ENCODE measurements around the gene PHF2.

PHF2 gene

GRCh38 chr9:93587284-93587650 lies 10.9 kb downstream of the PHF2 start:
- no peak for DNase-seq (ENCODE audit: low read depth)

GRCh38 chr9:93587651-93588347 lies 11.4 kb downstream of the PHF2 start:
- no peak for DNase-seq (ENCODE audit: low read depth)

- no peak for DNase-seq (ENCODE audit: low read depth)
These were observed 12.5 kb downstream of the PHF2 start for GRCh38 chr9:93588641-93589609.

GRCh38 chr9:93589688-93590087 lies 13.3 kb downstream of the PHF2 start:
- DNase-seq (ENCODE audit: low read depth): no peak

- DNase-seq (ENCODE audit: low read depth): no peak
These were observed 14.3 kb downstream of the PHF2 start for GRCh38 chr9:93590609-93591234.

GRCh38 chr9:93591301-93592007 lies 15.1 kb downstream of the PHF2 start:
- no peak for DNase-seq (ENCODE audit: low read depth)

- DNase-seq (ENCODE audit: low read depth): no peak
These were observed 15.7 kb downstream of the PHF2 start for GRCh38 chr9:93592008-93592642.

GRCh38 chr9:93592643-93593021 lies 16.2 kb downstream of the PHF2 start:
- DNase-seq (ENCODE audit: low read depth): no peak

GRCh38 chr9:93593144-93593658 lies 16.8 kb downstream of the PHF2 start:
- no peak for DNase-seq (ENCODE audit: low read depth)

GRCh38 chr9:93594041-93594756 lies 17.8 kb downstream of the PHF2 start:
- no peak for DNase-seq (ENCODE audit: low read depth)

- DNase-seq (ENCODE audit: low read depth): no peak
These were observed 19.1 kb downstream of the PHF2 start for GRCh38 chr9:93595461-93595860.

- no peak for DNase-seq (ENCODE audit: low read depth)
These were observed 19.5 kb downstream of the PHF2 start for GRCh38 chr9:93595861-93596365.

- no peak for DNase-seq (ENCODE audit: low read depth)
These were observed 20.0 kb downstream of the PHF2 start for GRCh38 chr9:93596399-93596798.

GRCh38 chr9:93597142-93597706 lies 20.8 kb downstream of the PHF2 start:
- no peak for DNase-seq (ENCODE audit: low read depth)

- DNase-seq (ENCODE audit: low read depth): no peak
These were observed 21.7 kb downstream of the PHF2 start for GRCh38 chr9:93597871-93598646.

- no peak for DNase-seq (ENCODE audit: low read depth)
These were observed 22.4 kb downstream of the PHF2 start for GRCh38 chr9:93598647-93599241.

GRCh38 chr9:93599571-93600403 lies 23.4 kb downstream of the PHF2 start:
- DNase-seq (ENCODE audit: low read depth): no peak

- no peak for DNase-seq (ENCODE audit: low read depth)
These were observed 24.1 kb downstream of the PHF2 start for GRCh38 chr9:93600504-93600903.
